GM12878 (cell line): ENCODE measurements around the gene SNRNP35. TPM values are rescaled to one million over a fixed set of nuclear protein-coding genes. Genes with fewer than 3 reads are reported as not detected.

Experiments used
- ATAC-seq: fragments of 200-7000 bp; cut with Tn5 transposase; 3 replicates; pipeline ENCODE4 v1.9.1; 2020; ENCODE audit warnings: mild to moderate bottlenecking, moderate library complexity
- BruUV-seq: library from RNA; stranded (reverse); fragments of 400-500 nt; replicated peaks from 2 replicates; lab custom pipeline; 2021; lab: Mats Ljungman, UMichigan
- CTCF ChIA-PET: fragments of 300-600 bp; sonication (Branson Sonifier 250); formaldehyde crosslinking; extraction: SDS; loops from one replicate; lab custom pipeline; 2021; ENCODE audit warnings: inconsistent platforms; lab: Yijun Ruan, JAX
- POLR2A ChIA-PET: fragments of 350-600 bp; formaldehyde crosslinking; extraction: SDS; loops from one replicate; lab custom pipeline; 2021; ENCODE audit warnings: inconsistent platforms; lab: Charles Lee
- RAD21 ChIA-PET: fragments of 300-600 bp; sonication (Branson Sonifier 250); formaldehyde crosslinking; loops from one replicate; lab custom pipeline; 2023; ENCODE audit warnings: antibody characterized with exemption; ENCODE audit not compliant: unreplicated experiment; lab: Charles Lee
- SMC1A ChIA-PET: fragments of 300-600 bp; sonication (Branson Sonifier 250); formaldehyde crosslinking; loops from one replicate; lab custom pipeline; 2023; ENCODE audit not compliant: unreplicated experiment, uncharacterized antibody; lab: Charles Lee
- DNase-seq: peaks from one replicate; pipeline ENCODE4 v3.0.0-alpha.2; 2011; ENCODE audit warnings: low read depth, low spot score
- FAIRE-seq: peaks from 3 replicates; lab custom pipeline; 2011; peaks lifted over from hg19 to GRCh38; lab: Jason Lieb, UNC
- H2AFZ ChIP-seq: 2 replicates; pipeline ENCODE4 v1.6.0; 2011; ENCODE audit warnings: low read depth, low read length, control low read depth; ENCODE audit not compliant: control insufficient read depth
- H3K27ac ChIP-seq: 2 replicates; pipeline ENCODE4 v1.5.1; 2011; ENCODE audit warnings: control low read depth; ENCODE audit not compliant: control insufficient read depth, insufficient read depth
- H3K27me3 ChIP-seq, 2 experiments: replicated peaks in 1 of 2; 2 replicates each; pipeline versions ENCODE4 v1.6.0 to v1.6.1; 2011; ENCODE audit warnings: low read length in 1 of 2; ENCODE audit not compliant: control insufficient read depth in 2 of 2, insufficient read depth in 2 of 2
- H3K36me3 ChIP-seq, 2 experiments: 2 replicates each; pipeline ENCODE4 v1.5.1; 2011; ENCODE audit warnings: low read length in 1 of 2; ENCODE audit not compliant: control insufficient read depth in 2 of 2, insufficient read depth in 2 of 2
- H3K4me1 ChIP-seq: 2 replicates; pipeline ENCODE4 v1.6.1; 2011; ENCODE audit warnings: mild to moderate bottlenecking, low read length, moderate library complexity, mixed read lengths; ENCODE audit not compliant: control insufficient read depth, insufficient read depth
- H3K4me2 ChIP-seq: 2 replicates; pipeline ENCODE4 v1.6.0; 2011; ENCODE audit warnings: control low read depth; ENCODE audit not compliant: control insufficient read depth, insufficient read depth
- H3K4me3 ChIP-seq: fragments of 200-600 bp; sonication (generic); 2 replicates; pipeline ENCODE4 v1.5.1; 2016
- H3K79me2 ChIP-seq: 2 replicates; pipeline ENCODE4 v1.6.0; 2011; ENCODE audit warnings: low read length; ENCODE audit not compliant: control insufficient read depth, insufficient read depth
- H3K9ac ChIP-seq: 2 replicates; pipeline ENCODE4 v1.8.0; 2011; ENCODE audit warnings: low read length, control low read depth, mixed read lengths; ENCODE audit not compliant: control insufficient read depth, insufficient read depth
- H3K9me3 ChIP-seq: replicated peaks from 3 replicates; pipeline ENCODE4 v1.5.1; 2011; ENCODE audit warnings: mild to moderate bottlenecking, low read length; ENCODE audit not compliant: control insufficient read depth, insufficient read depth
- H4K20me1 ChIP-seq: 2 replicates; pipeline ENCODE4 v1.6.0; 2011; ENCODE audit not compliant: control insufficient read depth, insufficient read depth
- BCLAF1 ChIP-seq: fragments of 450-650 bp; IDR thresholded peaks from 2 replicates; pipeline ENCODE4 v1.6.1; 2017; ENCODE audit warnings: antibody characterized with exemption, mild to moderate bottlenecking, moderate library complexity
- BMI1 ChIP-seq: fragments of 450-650 bp; IDR thresholded peaks from 2 replicates; pipeline ENCODE4 v1.6.1; 2016; ENCODE audit warnings: mild to moderate bottlenecking, moderate library complexity, borderline replicate concordance
- CEBPB ChIP-seq, 2 experiments: fragments of 150-350 bp in 1 of 2; IDR thresholded peaks; 2 replicates each; pipeline ENCODE4 v1.6.1; 2012 to 2014; ENCODE audit warnings: low read depth in 2 of 2, low read length in 2 of 2, borderline replicate concordance in 1 of 2, inconsistent platforms in 1 of 2
- CREB1 ChIP-seq: IDR thresholded peaks from 2 replicates; pipeline ENCODE4 v1.6.1; 2012; ENCODE audit warnings: low read depth, mild to moderate bottlenecking, inconsistent platforms
- E4F1 ChIP-seq: fragments of 450-650 bp; IDR thresholded peaks from 2 replicates; pipeline ENCODE4 v1.6.1; 2018; ENCODE audit warnings: borderline replicate concordance, mild to moderate bottlenecking; ENCODE audit not compliant: partially characterized antibody
- EP300 ChIP-seq, 2 experiments: fragments of 150-350 bp in 1 of 2; IDR thresholded peaks; 2 replicates each; pipeline ENCODE4 v1.6.1; 2011 to 2012; ENCODE audit warnings: low read depth in 2 of 2, low read length in 2 of 2, borderline replicate concordance in 1 of 2, improper control_type of control experiment in 1 of 2, inconsistent platforms in 1 of 2; ENCODE audit not compliant: control insufficient read depth in 1 of 2
- ETV6 ChIP-seq, 2 experiments: fragments of 450-650 bp in 1 of 2; IDR thresholded peaks in 1 of 2; conservative IDR thresholded peaks in 1 of 2; 2 replicates each; pipeline ENCODE4 v1.6.1; 2014; ENCODE audit warnings: antibody characterized with exemption in 1 of 2, borderline replicate concordance in 1 of 2, low read depth in 1 of 2, mild to moderate bottlenecking in 1 of 2, moderate library complexity in 1 of 2
- HDAC2 ChIP-seq: fragments of 200-600 bp; sonication (generic); IDR thresholded peaks from 2 replicates; pipeline ENCODE4 v1.6.1; 2017
- PAX8 ChIP-seq: fragments of 450-650 bp; IDR thresholded peaks from 2 replicates; pipeline ENCODE4 v1.6.1; 2017; ENCODE audit warnings: mild to moderate bottlenecking, moderate library complexity
- POLR2AphosphoS5 ChIP-seq: IDR thresholded peaks from 2 replicates; pipeline ENCODE4 v1.6.1; 2011; ENCODE audit warnings: mild to moderate bottlenecking, low read length, inconsistent platforms
- RCOR1 ChIP-seq: conservative IDR thresholded peaks from 2 replicates; pipeline ENCODE4 v1.6.1; 2012; ENCODE audit warnings: low read depth, low read length, improper control_type of control experiment
- SMAD1 ChIP-seq: fragments of 450-650 bp; IDR thresholded peaks from 2 replicates; pipeline ENCODE4 v1.6.1; 2018; ENCODE audit warnings: mild to moderate bottlenecking, low read depth; ENCODE audit not compliant: partially characterized antibody
- SMC3 ChIP-seq: IDR thresholded peaks from 2 replicates; pipeline ENCODE4 v1.6.1; 2011; ENCODE audit warnings: low read length, improper control_type of control experiment, borderline replicate concordance
- SREBF1 ChIP-seq: IDR thresholded peaks from 2 replicates; pipeline ENCODE4 v1.6.1; 2012; ENCODE audit warnings: mild to moderate bottlenecking, low read length
- TBL1XR1 ChIP-seq: IDR thresholded peaks from 2 replicates; pipeline ENCODE4 v1.6.1; 2012; ENCODE audit warnings: low read depth, low read length, improper control_type of control experiment
- ZNF217 ChIP-seq: fragments of 450-650 bp; IDR thresholded peaks from 2 replicates; pipeline ENCODE4 v1.6.1; 2017; ENCODE audit warnings: antibody characterized with exemption, mild to moderate bottlenecking
- WGBS: methylation state at CpG from one replicate; pipeline ENCODE4 v1.1.6; 2016; ENCODE audit warnings: low lambda C conversion rate; ENCODE audit not compliant: insufficient replicate concordance, insufficient coverage; ENCODE audit errors: missing lambda C conversion rate; 5-methylcytosine and 5-hydroxymethylcytosine counted together
- in situ Hi-C: fragments of 300-500 bp; cut with MboI; formaldehyde crosslinking; loops from 9 replicates; pipeline ENCODE4 v1.14.3; 2018; ENCODE audit warnings: mixed read lengths
- intact Hi-C: fragments of 100-400 bp; cut with micrococcal nuclease; formaldehyde crosslinking; loops from one replicate; pipeline ENCODE4 v1.14.2; 2022; ENCODE audit not compliant: unreplicated experiment
- polyA plus RNA-seq, 11 experiments: library from polyadenylated mRNA; depleted of rRNA in 4 of 11; unstranded in 6 of 11; stranded (reverse) in 5 of 11; fragments of >200 nt; fragmentation: Nextera tagmentation in 4 of 11; fragmentation: Illumina TruSeq in 1 of 11; extraction: Ambion mirVana in 4 of 11; extraction: Trizol in 1 of 11; gene quantifications; 1 replicate in 1 of 11; 2 replicates in 10 of 11; pipeline versions ENCODE4 v1.2.1 to v1.2.3, GENCODE V29; 2011 to 2016; ENCODE audit warnings: inconsistent platforms in 2 of 11, missing spikeins in 2 of 11, low read depth in 1 of 11
- total RNA-seq, 4 experiments: library from RNA; depleted of rRNA in 3 of 4; stranded (reverse); fragments of >200 nt in 3 of 4; fragmentation: Illumina TruSeq in 1 of 4; extraction: Trizol in 1 of 4; gene quantifications; 2 replicates each; pipeline versions ENCODE4 v1.2.1 to v1.2.3, GENCODE V29; 2013 to 2021
- TF ChIP-seq, protein P1 (sequence below): IDR thresholded peaks from 2 replicates; pipeline ENCODE4 v1.6.1; 2011; ENCODE audit warnings: low read depth, mild to moderate bottlenecking, low read length, moderate library complexity, borderline replicate concordance; ENCODE audit errors: extremely low read depth

The SNRNP35 gene
- total and polyA plus RNA-seq, 10 of the 15 experiments (the other 5 are each of a cell fraction or from before 2014, with no cell fraction given): 21.6 to 49.6 (median 29.0) TPM

DNA sequence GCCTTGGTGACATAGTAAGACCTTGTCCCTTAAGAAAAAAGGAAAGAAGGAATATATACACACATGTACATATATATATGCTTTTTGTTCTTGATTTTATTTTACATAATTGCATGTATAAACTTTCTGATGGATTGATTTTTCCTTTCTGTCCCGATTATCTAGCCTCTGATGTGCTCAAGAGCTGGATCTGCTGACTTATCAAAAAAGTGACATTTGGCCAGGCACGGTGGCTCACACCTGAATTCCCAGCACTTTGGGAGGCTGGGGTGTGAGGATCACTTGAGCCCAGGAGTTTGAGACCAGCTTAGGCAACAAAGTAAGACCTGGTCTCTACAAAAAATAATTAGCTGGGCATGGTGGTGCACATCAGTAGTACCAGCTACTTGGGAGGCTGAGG is 12.0 kb downstream of the SNRNP35 start (continued):
- TF ChIP-seq BCLAF1: no peak
- TF ChIP-seq SMAD1: no peak
- TF ChIP-seq E4F1: no peak
- no peak for TF ChIP-seq POLR2AphosphoS5

DNA sequence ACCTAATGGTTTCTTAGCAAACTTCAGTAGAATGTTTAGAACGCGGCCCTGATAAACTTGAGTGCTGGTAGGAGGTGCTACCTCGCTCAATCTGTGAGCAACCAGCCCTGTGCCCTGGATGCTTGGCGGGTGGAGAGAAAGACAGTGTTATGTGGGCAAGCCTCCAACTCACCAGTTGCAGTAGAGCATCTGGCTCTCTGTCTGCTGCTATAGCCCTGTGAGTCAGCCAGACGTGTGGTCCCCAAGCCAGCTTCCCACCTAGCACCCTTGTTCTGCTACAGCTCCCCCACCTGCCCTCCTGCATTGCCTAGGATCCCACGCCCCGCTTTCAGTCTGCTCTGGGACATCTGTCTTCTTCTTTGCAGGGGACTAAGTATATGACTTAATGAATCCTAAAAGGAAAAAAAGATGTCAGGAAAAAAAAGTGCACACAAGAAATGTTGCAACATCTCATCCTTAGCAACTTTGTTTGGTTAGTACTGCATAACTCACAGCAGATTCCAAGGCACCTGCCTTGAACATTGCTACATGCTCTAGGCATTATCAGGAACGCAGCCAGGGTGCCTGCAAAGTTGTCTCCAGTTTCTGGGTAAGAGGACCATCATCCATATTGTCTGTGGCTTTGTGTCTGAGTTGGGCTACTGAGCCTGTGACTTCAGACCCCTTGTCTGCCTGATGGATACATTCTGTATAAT is 13.6 kb downstream of the SNRNP35 start:
- no peak for FAIRE-seq
- RAD21 ChIA-PET: no interaction called here
- BruUV-seq: no TSS peak
- H3K79me2 ChIP-seq: peaks cover 2% of the 10 kb centered on the region; the same call in 1 of the 2 replicates
- H3K4me2 ChIP-seq: no peak overlapping the region
- no peaks in the 10 kb centered on the region for H3K27me3 ChIP-seq
- H3K27ac ChIP-seq: no peak overlapping the region
- DNase-seq: no peak
- intact Hi-C loops: no loop called here
- in situ Hi-C loops: no loop called here
- POLR2A ChIA-PET: no interaction called here
- H3K36me3 ChIP-seq: no peaks in the 10 kb centered on the region; a peak in 1 of 4 replicates
- H2AFZ ChIP-seq: no peak overlapping the region
- ATAC-seq: no peak
- CTCF ChIA-PET: no interaction called here
- SMC1A ChIA-PET: interaction anchor here (0.7 to 1.2 kb wide), 2 partner anchors 39 to 108 kb away, joined by 3 read pairs; no protein-coding TSS in a partner anchor
- H3K4me3 ChIP-seq: no peak overlapping the region
- WGBS: 81% methylated on average over 8 of the region's 8 CpGs
- no peaks in the 10 kb centered on the region for H4K20me1 ChIP-seq
- TF ChIP-seq HDAC2: no peak
- TF ChIP-seq, protein P1, sequence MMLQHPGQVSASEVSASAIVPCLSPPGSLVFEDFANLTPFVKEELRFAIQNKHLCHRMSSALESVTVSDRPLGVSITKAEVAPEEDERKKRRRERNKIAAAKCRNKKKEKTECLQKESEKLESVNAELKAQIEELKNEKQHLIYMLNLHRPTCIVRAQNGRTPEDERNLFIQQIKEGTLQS: no peak
- TF ChIP-seq TBL1XR1: no peak
- no peak for TF ChIP-seq RCOR1
- TF ChIP-seq ZNF217: no peak
- no peak for TF ChIP-seq ETV6 (conservative IDR thresholded peaks at IDR 0.05 in 1 of 2, IDR thresholded peaks at IDR 0.05 in 1 of 2; ENCODE audit: borderline replicate concordance in 1 of 2, low read depth in 1 of 2)
- TF ChIP-seq SMC3: no peak
- TF ChIP-seq CREB1: no peak
- TF ChIP-seq SREBF1: no peak
- TF ChIP-seq EP300 (IDR thresholded peaks at IDR 0.05; ENCODE audit: borderline replicate concordance in 1 of 2, control insufficient read depth in 1 of 2, low read depth in 2 of 2, low read length in 2 of 2): no peak
- no peak for TF ChIP-seq BMI1
- no peak for TF ChIP-seq PAX8
- TF ChIP-seq SMAD1: no peak
- no peak for TF ChIP-seq CEBPB (IDR thresholded peaks at IDR 0.05; ENCODE audit: borderline replicate concordance in 1 of 2, low read depth in 2 of 2, low read length in 2 of 2)
- no peaks in the 10 kb centered on the region for H3K4me1 ChIP-seq
- no peak overlapping the region for H3K9ac ChIP-seq
- no peaks in the 10 kb centered on the region for H3K9me3 ChIP-seq
